ENCODE results near the gene TMLHE.
"Not testable (repeated sequence)": the region's sequence is repeated elsewhere in the genome, so short reads cannot be mapped to it uniquely, and the experiment has no call there.

Gene TMLHE

DNA sequence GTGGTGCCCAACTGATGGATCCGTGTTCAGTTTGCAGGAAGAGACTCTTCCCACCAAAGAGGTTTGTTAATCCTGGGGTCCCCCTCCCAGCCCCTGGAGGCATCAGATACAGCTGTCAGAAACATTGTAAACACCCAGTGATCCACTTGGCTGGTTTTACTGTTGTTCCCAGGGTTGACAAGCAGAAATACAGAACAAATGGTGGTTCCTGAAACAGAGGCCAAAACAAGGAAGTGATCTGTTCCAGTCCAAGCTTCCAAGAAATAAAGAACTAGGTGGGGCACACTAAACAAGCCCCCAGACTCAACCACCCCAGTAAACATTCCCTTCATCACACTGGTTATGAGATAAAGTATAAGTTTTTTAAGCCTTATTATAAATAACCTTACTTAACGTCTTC lies 1.4 kb downstream of the TMLHE start:
- H3K36me3 ChIP-seq (ENCODE audit: insufficient read depth, low read length), result no peaks in the 10 kb centered on the region
- peak overlapping the region; percentile 93 for H3K9ac ChIP-seq (ENCODE audit: low read depth, low read length)
- H3K4me1 ChIP-seq (ENCODE audit: control insufficient read depth, insufficient read depth, low read length), result no peaks in the 10 kb centered on the region
- H3K27me3 ChIP-seq (ENCODE audit: control insufficient read depth, insufficient read depth, low read length), result no peaks in the 10 kb centered on the region
- peak overlapping the region; percentile 79 for H3K4me2 ChIP-seq (ENCODE audit: low read length)
- no peaks in the 10 kb centered on the region for H3K9me3 ChIP-seq (replicated peaks; ENCODE audit: low read length)
- peak overlapping the region; percentile 83 for H3K4me3 ChIP-seq (ENCODE audit: low read length)

DNA sequence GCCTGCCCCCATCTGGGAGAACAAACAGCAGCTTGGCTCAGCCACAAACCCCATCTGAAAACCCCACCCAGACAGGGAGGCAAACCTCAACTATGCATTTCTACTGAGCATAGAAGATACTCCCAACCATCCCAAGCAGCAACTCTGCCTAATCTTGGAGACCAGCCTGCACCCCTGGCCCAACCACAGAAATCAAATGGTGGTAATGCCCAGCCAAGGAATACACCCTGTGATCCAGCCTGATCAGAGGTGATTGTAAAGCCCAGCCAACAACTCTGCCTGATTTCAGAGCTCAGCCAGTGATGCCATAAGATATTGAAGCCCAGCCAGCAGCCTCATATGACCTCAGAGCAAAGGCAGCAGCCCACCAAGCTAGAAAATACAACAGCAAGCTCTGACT lies 19.8 kb downstream of the TMLHE start:
- Histone ChIP-seq H3K4me2 (ENCODE audit: low read length) (no peak overlapping the region), H3K36me3 (ENCODE audit: insufficient read depth, low read length) (no peaks in the 10 kb centered on the region), H3K4me3 (ENCODE audit: low read length) (no peak overlapping the region), H3K27me3 (ENCODE audit: control insufficient read depth, insufficient read depth, low read length) (no peaks in the 10 kb centered on the region), H3K9me3 (replicated peaks; ENCODE audit: low read length) (peaks cover 3% of the 10 kb centered on the region), H3K9ac (ENCODE audit: low read depth, low read length) (no peak overlapping the region), H3K4me1 (ENCODE audit: control insufficient read depth, insufficient read depth, low read length) (no peaks in the 10 kb centered on the region)

DNA sequence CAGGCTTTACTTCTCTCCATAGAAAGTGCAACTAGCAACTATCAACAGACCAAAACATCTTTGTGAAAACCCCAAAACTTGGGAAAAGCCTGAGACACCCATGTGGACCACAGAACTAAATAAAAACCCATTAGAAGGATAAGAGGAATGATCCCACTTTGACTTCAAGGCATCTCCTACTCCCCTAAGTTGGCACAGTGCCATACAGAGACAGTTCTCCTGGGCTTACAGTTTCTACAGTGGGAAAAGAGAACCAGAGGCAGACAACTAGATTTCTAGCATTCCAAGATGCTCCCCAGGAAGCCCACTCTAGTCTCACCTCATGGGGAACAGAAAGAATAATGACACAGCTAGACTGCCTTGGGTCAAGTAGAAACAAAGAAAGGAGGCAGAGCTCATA lies 20.4 kb downstream of the TMLHE start:
- no peak overlapping the region for H3K4me2 ChIP-seq (ENCODE audit: low read length)
- H3K9me3 ChIP-seq (replicated peaks; ENCODE audit: low read length), result peaks cover 3% of the 10 kb centered on the region
- no peak overlapping the region for H3K9ac ChIP-seq (ENCODE audit: low read depth, low read length)
- no peaks in the 10 kb centered on the region for H3K36me3 ChIP-seq (ENCODE audit: insufficient read depth, low read length)
- no peak overlapping the region for H3K4me3 ChIP-seq (ENCODE audit: low read length)
- H3K4me1 ChIP-seq (ENCODE audit: control insufficient read depth, insufficient read depth, low read length), result no peaks in the 10 kb centered on the region
- H3K27me3 ChIP-seq (ENCODE audit: control insufficient read depth, insufficient read depth, low read length), result no peaks in the 10 kb centered on the region

DNA sequence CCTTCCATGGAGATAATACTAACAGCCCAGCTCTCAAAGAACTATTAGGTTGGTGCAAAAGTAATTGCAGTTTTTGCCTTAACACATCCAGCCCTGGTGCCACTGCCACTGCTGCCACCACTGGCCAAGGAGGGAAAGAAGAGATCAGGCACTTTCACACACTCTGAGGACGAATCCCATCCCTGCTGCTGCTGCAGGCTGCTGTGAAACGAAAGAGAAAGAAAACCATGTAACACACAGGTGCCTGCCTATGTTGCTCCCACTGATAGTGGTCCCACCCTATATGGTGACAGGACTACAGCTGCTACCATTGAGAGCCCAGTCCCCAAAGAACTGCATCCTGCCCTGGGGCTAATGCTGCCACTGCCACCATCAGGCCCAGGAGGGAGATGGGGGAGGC lies 35.1 kb downstream of the TMLHE start:
- Histone ChIP-seq H3K27me3 (ENCODE audit: control insufficient read depth, insufficient read depth, low read length) (no peaks in the 10 kb centered on the region), H3K4me1 (ENCODE audit: control insufficient read depth, insufficient read depth, low read length) (no peaks in the 10 kb centered on the region), H3K9me3 (replicated peaks; ENCODE audit: low read length) (no peaks in the 10 kb centered on the region), H3K4me2 (ENCODE audit: low read length) (no peak overlapping the region), H3K36me3 (ENCODE audit: insufficient read depth, low read length) (no peaks in the 10 kb centered on the region), H3K9ac (ENCODE audit: low read depth, low read length) (no peak overlapping the region), H3K4me3 (ENCODE audit: low read length) (no peak overlapping the region)

DNA sequence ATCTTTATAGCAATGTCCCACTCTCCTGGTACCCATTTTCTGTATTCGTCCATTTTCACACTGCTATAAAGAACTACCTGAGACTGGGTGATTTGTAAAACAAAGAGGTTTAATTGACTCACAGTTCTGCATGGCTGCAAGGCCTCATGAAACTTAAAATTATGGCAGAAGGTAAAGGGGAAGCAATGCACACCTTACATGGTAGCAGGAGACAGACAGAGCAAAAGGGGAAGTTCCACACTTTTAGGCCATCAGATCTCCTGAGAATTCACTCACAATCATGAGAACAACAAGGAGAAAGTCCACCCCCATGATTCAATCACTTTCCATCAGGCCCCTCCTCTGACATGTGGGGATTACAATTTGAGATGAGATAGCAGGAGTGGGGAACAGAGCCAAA lies 49.7 kb downstream of the TMLHE start:
- Histone ChIP-seq H3K27me3 (ENCODE audit: control insufficient read depth, insufficient read depth, low read length) (no peaks in the 10 kb centered on the region), H3K4me3 (ENCODE audit: low read length) (no peak overlapping the region), H3K4me2 (ENCODE audit: low read length) (no peak overlapping the region), H3K4me1 (ENCODE audit: control insufficient read depth, insufficient read depth, low read length) (no peaks in the 10 kb centered on the region), H3K9me3 (replicated peaks; ENCODE audit: low read length) (no peaks in the 10 kb centered on the region), H3K36me3 (ENCODE audit: insufficient read depth, low read length) (no peaks in the 10 kb centered on the region), H3K9ac (ENCODE audit: low read depth, low read length) (no peak overlapping the region)

DNA sequence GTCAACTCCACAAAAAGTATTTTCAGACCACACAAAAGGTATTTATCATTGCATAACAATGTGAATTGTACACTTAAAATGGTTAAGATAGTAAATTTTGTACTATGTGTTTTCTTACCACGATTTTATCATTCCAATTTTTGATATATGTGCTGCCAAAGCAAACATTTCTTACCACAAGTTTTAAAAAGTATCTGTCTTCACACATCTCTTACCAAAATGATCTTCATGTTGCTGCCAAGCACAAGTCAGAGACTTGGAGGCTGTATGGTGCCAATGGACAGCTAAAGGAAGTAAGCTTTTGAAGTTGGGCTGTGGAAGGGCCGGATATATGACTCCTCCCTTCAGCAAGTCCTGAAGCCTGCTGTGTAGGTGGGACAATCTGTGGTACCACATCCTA lies 67.9 kb downstream of the TMLHE start:
- H3K27me3 ChIP-seq (ENCODE audit: control insufficient read depth, insufficient read depth, low read length), result no peaks in the 10 kb centered on the region
- H3K4me1 ChIP-seq (ENCODE audit: control insufficient read depth, insufficient read depth, low read length), result no peaks in the 10 kb centered on the region
- H3K4me3 ChIP-seq (ENCODE audit: low read length), result no peak overlapping the region
- H3K9me3 ChIP-seq (replicated peaks; ENCODE audit: low read length), result peaks cover 6% of the 10 kb centered on the region
- no peak overlapping the region for H3K4me2 ChIP-seq (ENCODE audit: low read length)
- H3K9ac ChIP-seq (ENCODE audit: low read depth, low read length), result no peak overlapping the region
- no peaks in the 10 kb centered on the region for H3K36me3 ChIP-seq (ENCODE audit: insufficient read depth, low read length)

DNA sequence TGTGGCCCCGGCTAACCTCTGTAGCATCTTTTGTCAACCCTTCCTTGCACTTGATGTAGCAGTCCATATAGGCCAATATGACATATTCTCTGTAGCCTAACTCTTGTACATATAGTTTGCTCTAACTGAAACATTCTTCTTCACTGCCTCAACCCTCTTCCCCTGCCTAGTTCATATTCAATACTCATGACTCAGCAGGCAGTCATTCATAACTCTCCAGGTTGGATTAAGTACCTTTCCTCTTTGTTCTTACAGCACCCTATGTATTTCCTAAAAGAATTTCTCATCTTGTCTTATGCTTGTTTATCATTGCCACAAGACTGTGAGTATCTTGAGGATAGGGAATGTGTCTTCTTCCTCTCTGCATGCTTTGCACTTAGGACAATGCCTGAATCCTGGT lies 76.9 kb downstream of the TMLHE start:
- H3K4me1 ChIP-seq (ENCODE audit: control insufficient read depth, insufficient read depth, low read length), result no peaks in the 10 kb centered on the region
- no peak overlapping the region for H3K9ac ChIP-seq (ENCODE audit: low read depth, low read length)
- no peaks in the 10 kb centered on the region for H3K9me3 ChIP-seq (replicated peaks; ENCODE audit: low read length)
- no peaks in the 10 kb centered on the region for H3K27me3 ChIP-seq (ENCODE audit: control insufficient read depth, insufficient read depth, low read length)
- no peaks in the 10 kb centered on the region for H3K36me3 ChIP-seq (ENCODE audit: insufficient read depth, low read length)
- no peak overlapping the region for H3K4me2 ChIP-seq (ENCODE audit: low read length)
- H3K4me3 ChIP-seq (ENCODE audit: low read length), result no peak overlapping the region

DNA sequence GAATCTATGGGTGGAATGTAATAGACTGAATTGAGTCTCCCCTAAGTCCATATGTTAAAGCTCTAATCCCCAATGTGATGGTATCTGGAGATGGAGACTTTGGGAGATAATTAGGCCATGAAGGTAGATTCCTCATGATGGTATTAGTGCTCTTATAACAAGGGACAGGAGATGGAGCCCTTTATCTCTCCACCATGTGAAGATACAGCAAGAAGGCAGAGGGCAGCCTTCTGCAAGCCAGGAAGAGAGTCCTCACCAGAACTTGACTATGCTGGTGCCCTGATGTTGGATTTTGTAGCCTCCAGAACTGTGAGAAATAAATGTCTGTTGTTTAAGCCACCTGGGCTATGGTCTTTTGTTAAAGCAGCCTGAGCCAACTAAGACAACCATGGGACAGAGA lies 78.0 kb downstream of the TMLHE start:
- peaks cover 2% of the 10 kb centered on the region for H3K9me3 ChIP-seq (replicated peaks; ENCODE audit: low read length)
- H3K4me1 ChIP-seq (ENCODE audit: control insufficient read depth, insufficient read depth, low read length), result no peaks in the 10 kb centered on the region
- H3K9ac ChIP-seq (ENCODE audit: low read depth, low read length), result no peak overlapping the region
- H3K27me3 ChIP-seq (ENCODE audit: control insufficient read depth, insufficient read depth, low read length), result no peaks in the 10 kb centered on the region
- H3K4me2 ChIP-seq (ENCODE audit: low read length), result no peak overlapping the region
- H3K4me3 ChIP-seq (ENCODE audit: low read length), result no peak overlapping the region
- no peaks in the 10 kb centered on the region for H3K36me3 ChIP-seq (ENCODE audit: insufficient read depth, low read length)

DNA sequence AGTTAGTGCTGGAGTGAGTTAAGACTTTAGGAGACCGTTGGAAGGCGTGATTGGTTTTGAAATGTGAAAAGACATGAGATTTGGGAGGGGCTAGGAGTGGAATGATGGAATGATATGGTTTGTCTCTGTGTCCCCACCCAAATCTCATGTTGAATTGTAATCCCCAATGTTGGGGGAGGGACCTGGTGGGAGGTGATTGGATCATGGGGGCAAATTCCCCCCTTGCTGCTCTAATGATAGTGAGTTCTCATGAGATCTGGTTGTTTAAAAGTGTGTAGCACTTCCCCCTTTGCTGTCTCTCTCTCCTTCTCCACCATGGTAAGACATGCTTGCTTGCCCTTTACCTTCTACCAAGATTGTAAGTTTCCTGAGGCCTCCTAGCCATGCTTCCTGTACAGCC lies 85.7 kb downstream of the TMLHE start:
- H3K4me3 ChIP-seq (ENCODE audit: low read length); H3K9me3 ChIP-seq (replicated peaks; ENCODE audit: low read length): not testable (repeated sequence)

DNA sequence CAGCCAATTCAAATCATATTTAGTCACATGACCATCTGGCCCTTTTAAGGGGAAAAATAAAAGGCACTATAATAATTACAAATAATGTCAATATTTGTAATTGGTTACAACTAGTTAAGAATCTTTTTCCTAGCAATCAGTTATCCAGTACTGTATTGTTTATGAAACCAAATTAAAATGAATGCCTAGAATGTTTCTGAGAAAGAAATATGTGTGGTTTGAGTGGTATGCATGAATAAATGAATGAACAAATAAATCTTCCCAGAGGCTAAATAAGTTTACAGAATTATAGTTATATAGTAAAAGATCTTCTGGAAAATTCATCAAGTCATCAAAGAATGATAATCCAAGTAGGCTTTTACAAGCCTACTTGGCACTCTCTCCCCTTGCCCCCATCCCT lies 98.5 kb downstream of the TMLHE start:
- no peak overlapping the region for H3K4me2 ChIP-seq (ENCODE audit: low read length)
- no peaks in the 10 kb centered on the region for H3K36me3 ChIP-seq (ENCODE audit: insufficient read depth, low read length)
- no peak overlapping the region for H3K9ac ChIP-seq (ENCODE audit: low read depth, low read length)
- no peaks in the 10 kb centered on the region for H3K4me1 ChIP-seq (ENCODE audit: control insufficient read depth, insufficient read depth, low read length)
- no peaks in the 10 kb centered on the region for H3K27me3 ChIP-seq (ENCODE audit: control insufficient read depth, insufficient read depth, low read length)
- H3K9me3 ChIP-seq (replicated peaks; ENCODE audit: low read length), result no peaks in the 10 kb centered on the region
- H3K4me3 ChIP-seq (ENCODE audit: low read length), result no peak overlapping the region

More for the DNA sequence above, 85.7 kb downstream of the TMLHE start:
- H3K9ac ChIP-seq (ENCODE audit: low read depth, low read length); H3K27me3 ChIP-seq (ENCODE audit: control insufficient read depth, insufficient read depth, low read length); H3K4me2 ChIP-seq (ENCODE audit: low read length); H3K36me3 ChIP-seq (ENCODE audit: insufficient read depth, low read length); H3K4me1 ChIP-seq (ENCODE audit: control insufficient read depth, insufficient read depth, low read length): not testable (repeated sequence)

DNA sequence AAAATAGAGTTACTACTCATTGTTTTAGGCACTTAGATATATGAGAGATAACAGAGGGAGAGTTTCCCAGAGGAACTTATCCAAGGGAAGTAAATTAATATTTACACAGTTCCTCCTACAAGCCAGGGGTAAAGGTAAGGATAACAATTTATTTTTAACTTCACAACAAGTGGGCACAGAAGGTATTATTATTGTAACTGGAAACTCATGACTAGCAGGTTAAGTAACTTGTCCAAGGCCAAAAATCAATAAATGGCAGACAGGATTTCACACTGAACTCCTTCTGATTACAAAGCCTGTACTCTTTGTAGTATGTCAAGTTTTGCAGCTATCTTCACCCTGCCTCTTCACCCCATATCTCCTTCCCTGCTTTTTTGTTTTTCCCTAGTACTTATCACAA lies 107.5 kb downstream of the TMLHE start:
- Histone ChIP-seq H3K36me3 (ENCODE audit: insufficient read depth, low read length) (no peaks in the 10 kb centered on the region), H3K27me3 (ENCODE audit: control insufficient read depth, insufficient read depth, low read length) (no peaks in the 10 kb centered on the region), H3K4me1 (ENCODE audit: control insufficient read depth, insufficient read depth, low read length) (no peaks in the 10 kb centered on the region), H3K4me3 (ENCODE audit: low read length) (no peak overlapping the region), H3K9me3 (replicated peaks; ENCODE audit: low read length) (no peaks in the 10 kb centered on the region), H3K9ac (ENCODE audit: low read depth, low read length) (no peak overlapping the region), H3K4me2 (ENCODE audit: low read length) (no peak overlapping the region)

DNA sequence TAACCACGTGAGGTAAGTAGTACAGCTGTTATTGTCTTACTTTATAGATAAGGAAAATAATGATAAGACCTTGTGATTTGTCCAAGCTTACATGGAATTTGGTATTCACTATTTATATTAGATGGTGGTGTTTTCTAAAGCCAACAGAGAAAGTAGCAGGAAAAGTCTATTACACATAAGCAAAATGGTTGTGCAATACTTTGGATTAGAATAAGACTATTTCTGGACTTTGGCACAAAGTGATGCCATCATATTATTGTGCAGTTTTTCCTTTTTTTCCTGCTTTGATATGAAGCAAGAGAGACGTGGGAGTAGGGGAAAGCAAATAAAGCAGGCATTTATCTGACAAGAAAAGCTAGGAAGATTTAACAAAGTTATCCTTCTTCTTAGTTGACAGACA lies 117.6 kb downstream of the TMLHE start:
- not testable (repeated sequence) for H3K4me2 ChIP-seq (ENCODE audit: low read length); H3K9me3 ChIP-seq (replicated peaks; ENCODE audit: low read length); H3K4me3 ChIP-seq (ENCODE audit: low read length); H3K27me3 ChIP-seq (ENCODE audit: control insufficient read depth, insufficient read depth, low read length); H3K36me3 ChIP-seq (ENCODE audit: insufficient read depth, low read length); H3K9ac ChIP-seq (ENCODE audit: low read depth, low read length); H3K4me1 ChIP-seq (ENCODE audit: control insufficient read depth, insufficient read depth, low read length)

DNA sequence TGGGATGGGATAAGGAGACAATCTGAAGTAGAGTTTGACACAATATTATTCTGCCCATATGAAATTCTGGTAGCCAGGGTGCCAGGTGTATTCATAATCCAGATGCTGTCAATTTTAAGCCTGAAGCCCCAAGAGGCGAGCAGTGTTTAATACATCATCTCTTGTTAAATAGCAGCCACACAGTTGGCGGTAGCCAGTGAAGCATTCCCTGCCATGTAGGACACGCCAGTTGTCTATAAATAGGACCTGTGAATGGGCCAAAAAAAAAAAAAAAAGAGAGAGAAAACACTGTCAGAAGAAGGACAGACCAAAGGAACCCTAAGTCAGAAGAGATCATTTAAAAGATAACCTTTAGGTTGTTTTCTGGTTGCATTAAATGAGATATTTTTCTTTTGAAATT lies 121.3 kb downstream of the TMLHE start:
- not testable (repeated sequence) for H3K4me3 ChIP-seq (ENCODE audit: low read length); H3K9ac ChIP-seq (ENCODE audit: low read depth, low read length); H3K4me2 ChIP-seq (ENCODE audit: low read length); H3K27me3 ChIP-seq (ENCODE audit: control insufficient read depth, insufficient read depth, low read length); H3K36me3 ChIP-seq (ENCODE audit: insufficient read depth, low read length); H3K9me3 ChIP-seq (replicated peaks; ENCODE audit: low read length); H3K4me1 ChIP-seq (ENCODE audit: control insufficient read depth, insufficient read depth, low read length)

Data from skeletal muscle satellite cell (primary cell).